Stimulated activated CD8-positive, alpha-beta memory T cell treated with anti-CD3 and anti-CD28 coated beads, Interleukin-4, amount 100 ng/mL, for 4 hours (primary cell): Measurements from ENCODE around the gene GARS1.
"Not testable (repeated sequence)": the region's sequence is repeated elsewhere in the genome, so short reads cannot be mapped to it uniquely, and the experiment has no call there.

Experiments used
- DNase-seq, 2 donors: peaks; one replicate each; pipeline ENCODE4 v3.0.0-alpha.2; 2020; ENCODE audit warnings: low read depth in 2 of 2, low spot score in 1 of 2

GARS1 gene

DNA sequence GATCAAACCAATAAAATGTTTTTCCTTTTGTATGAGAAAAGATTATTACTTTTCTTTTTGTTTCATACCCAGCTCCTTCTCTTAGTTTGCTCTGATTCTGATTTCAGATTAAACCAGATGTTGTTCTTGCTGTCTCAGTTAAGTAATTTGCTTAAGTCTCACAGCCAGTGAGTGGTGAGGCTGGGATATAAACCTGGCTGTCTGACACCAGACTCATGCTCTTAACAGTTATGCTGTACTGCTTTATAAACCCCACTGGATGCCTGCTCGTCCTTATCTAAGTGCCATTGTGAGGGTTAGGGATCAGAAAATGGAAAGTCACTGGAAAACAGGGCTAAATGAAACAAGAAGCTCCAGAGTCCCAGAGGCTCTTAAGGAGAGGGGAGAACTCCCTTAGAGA lies 24.3 kb downstream of the GARS1 start:
- no peak for DNase-seq

DNA sequence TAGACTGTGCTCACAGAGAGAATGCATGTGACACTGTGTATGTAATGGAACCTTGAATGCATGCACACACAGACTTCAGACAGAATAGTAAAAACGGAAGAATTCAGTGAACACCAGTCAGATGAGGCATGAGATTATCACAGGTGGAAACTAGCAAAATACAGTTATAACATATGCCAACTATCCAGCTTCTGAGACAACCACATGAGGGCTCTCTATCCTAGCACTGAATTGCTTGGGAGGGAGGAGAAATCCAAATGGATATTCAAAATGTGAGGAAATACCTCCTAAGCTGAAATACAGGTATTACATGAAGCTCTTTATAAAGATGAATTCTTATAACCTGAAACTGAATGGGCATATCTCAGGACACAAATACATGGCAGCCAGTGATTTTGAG lies 30.6 kb downstream of the GARS1 start:
- no peak for DNase-seq

DNA sequence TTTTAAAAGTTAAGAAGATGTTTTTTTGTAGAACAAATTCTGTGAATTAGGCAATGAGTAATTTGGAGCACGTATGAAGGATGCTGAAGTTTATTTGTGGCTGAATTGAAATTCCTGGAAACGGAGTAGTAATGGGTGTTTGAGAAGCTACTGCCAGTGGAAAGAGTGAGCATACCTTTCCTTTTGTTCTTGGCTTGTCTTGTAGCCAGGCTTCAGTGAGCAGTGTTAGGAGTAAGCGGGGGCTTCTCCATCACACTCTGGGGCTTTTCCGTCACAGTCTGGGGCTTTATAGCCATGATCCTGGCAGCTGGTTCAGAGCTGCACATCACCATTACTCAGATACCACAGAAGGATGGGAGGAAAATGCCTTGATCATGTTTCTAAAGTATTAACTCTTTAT lies 32.3 kb downstream of the GARS1 start:
- DNase-seq = no peak

DNA sequence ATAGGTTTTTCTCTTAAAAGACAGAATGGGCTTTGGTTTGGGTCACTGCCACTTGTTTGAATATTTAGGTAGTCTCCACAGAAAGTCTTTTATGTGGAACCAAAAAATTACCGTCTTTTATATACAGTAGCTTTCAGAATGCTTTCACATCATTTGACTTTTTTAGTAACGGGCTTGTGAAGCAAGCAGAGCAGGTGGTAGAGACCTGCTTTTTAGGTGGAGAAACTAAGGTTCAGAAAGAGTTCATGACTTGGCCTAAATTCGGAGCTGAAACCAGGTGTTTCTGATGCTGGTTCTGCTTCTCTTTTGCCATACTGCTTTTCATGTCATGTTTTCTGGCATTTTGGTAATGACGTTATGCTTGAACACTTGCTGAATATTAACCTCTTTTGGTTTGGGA lies 36.3 kb downstream of the GARS1 start:
- DNase-seq = no peak

DNA sequence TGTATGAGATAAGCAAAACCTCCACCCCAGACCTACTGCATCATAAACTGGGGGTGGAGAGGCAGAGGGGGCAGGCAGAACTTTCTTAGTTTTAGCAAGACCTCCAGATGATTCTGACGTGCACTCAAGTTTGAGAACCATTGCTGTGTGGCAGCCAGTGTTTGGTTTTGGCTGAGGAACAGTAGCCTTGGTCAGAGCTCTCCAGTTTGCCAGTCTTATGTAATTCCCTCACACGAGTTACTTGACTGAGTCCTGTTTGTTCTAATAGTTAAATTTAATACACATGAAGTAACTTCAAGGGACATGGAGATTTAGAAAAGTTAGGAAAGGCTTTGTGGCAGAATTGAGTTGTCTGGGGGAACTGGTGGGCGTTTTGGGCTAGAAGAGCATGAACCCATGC lies 38.5 kb downstream of the GARS1 start:
- no peak for DNase-seq

DNA sequence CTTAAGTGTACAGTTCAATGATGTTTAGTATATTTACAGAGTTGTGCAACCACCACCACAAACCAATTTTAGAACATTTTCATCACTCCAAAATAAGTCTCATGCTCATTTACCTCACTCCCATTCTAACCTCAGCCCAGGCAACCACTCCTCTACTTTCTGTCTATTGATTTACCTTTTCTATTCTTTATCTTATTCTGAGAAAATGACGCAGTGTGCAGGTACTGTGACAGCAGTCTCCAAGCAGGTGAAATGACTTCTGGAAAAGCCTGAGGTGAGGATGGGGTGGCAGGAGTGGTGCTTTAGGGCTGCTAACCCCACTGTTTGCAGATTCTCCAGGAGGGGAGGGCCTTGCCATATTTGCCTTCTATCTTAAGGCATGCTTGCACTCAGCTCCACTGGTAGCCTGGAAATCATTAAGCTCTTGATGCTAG lies 39.5 kb downstream of the GARS1 start:
- no peak for DNase-seq

DNA sequence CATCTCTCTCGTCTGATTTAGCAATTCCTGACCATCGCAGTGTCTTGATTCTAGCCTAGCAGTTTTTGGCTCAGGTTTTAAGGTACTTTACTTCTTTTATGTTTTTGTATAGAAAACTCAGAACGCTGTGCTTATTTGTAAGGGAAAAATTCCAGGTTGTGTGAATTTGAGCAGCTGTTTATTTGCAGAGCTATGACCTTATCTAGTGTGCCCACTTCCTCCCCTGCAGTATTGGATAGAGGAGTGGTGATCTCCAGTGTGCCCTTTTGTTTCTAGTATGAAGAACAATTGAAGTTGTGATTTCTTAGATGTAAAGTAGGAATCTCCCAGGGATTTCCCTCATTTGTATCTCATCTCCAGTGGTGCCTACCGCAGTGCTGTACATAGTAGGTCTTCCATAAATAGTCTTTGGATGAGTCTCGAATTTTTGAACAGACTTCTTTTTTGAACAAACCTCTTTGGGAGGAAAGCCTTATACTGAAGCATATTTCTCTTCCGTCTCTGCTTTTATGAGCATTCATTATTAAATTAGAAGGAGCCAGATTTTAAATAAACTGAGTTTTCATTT lies 40.0 kb downstream of the GARS1 start:
- DNase-seq = no peak

DNA sequence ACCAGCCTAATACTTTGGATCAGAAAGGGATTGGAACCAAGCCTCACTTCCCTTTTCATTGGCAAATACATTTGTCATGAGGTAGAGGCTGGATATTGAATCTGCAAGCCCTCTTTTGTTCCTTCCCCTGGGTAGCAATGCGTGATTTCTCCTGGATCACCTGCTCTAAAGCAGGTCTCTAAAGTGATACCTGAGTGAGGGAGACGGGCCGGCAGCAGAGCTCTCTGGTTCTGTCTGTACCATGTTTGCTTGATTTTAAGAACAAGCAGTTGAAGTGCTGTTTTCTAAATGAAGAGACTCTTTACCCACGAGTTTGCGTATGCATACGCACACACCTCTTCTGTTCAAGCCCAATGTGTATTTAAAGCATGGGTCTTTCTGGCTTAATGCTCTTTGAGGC lies 41.1 kb downstream of the GARS1 start:
- DNase-seq = no peak

DNA sequence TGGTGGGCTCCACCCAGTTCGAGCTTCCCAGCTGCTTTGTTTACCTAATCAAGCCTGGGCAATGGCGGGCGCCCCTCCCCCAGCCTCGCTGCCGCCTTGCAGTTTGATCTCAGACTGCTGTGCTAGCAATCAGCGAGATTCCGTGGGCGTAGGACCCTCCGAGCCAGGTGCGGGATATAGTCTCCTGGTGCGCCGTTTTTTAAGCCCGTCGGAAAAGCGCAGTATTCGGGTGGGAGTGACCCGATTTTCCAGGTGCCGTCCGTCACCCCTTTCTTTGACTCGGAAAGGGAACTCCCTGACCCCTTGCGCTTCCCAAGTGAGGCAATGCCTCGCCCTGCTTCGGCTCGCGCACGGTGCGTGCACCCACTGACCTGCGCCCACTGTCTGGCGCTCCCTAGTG lies 47.6 kb downstream of the GARS1 start:
- DNase-seq = not testable (repeated sequence)

DNA sequence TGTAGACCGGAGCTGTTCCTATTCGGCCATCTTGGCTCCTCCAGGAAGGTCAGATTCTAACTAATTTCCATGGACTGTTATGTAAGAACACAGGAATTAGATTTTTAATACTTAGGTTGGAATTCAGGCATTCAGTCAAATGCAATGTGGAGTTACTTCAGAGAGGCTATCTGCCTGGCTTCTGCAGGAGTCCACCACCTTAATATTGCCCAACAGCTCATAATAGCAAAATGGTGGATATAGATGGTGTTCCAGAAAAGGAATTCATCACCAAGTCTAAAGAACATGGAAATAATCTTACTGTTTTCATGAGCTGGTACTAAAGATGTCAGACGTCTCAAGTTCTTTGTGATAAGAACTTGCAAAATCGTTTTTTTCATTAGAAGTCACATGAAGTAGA lies 48.1 kb downstream of the GARS1 start:
- DNase-seq = no peak

DNA sequence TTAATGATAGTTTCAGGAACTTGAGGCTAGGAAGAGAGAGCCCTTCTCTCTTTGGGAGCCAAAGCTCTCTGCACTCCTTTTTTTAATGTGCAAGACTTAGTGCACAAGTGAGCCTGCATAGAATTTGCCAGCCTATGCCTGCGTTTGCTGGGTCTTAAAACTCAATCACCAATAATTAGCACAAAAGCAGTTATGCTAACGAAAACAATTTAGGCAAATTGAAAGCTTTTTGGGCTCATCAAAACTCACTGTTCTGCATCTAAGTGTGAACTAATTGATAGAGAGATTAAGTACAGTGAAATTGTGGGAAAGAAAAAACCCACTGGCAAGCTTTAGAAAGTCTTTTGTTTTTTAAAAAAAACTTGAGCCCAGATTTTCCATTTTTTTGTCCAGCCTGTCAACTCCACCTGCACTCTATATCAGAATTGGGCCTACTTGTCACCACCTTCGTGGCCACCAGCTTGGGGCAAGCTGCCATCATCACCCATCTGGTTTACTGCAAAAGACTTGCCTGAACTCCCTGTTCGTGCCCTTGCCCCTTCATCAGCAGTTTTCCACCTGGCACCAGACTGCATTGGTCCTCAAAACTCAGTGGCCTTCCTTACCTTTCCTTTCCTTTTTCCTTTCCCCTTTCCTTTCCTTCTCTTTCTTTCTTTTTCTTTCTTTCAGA lies 49.7 kb downstream of the GARS1 start:
- no peak for DNase-seq

DNA sequence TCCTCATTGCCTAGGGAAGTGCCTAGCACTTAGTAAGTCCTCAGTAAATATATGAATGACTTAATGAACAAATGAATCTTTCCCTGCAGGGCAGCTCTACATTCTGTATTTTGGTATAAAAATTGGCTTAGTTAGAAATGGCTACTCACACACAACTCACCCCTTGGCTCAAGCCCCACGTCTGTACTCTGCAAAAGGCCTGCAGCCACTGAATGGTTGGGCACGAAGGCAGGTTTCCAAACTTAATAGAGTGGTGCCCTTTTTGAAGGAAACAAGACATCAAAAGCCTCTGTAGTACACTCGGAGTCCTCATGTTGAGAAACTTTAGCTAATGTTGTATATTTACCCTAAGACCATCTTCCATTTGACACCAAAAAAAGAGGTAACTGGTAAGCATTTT lies 51.0 kb downstream of the GARS1 start:
- no peak for DNase-seq

DNA sequence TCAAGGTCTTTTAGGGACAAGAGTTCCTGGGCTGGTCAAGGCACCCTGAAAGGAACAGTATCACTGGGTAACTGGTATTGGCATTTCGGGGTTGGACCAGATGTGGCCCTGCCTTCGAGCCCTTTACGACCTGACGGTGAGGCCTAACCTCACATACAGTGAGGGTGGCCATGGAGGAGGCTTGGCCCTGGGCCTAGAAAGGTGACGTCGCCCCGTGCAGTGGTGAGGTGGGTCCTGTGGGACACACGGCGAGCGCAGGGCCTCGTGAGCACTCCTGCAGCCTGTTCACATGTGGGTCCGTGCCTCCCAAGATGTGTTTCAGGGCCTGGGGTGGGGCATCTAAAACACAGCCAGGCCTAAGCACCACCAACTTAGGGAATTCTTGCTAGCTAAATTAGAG lies 51.5 kb downstream of the GARS1 start:
- no peak for DNase-seq

DNA sequence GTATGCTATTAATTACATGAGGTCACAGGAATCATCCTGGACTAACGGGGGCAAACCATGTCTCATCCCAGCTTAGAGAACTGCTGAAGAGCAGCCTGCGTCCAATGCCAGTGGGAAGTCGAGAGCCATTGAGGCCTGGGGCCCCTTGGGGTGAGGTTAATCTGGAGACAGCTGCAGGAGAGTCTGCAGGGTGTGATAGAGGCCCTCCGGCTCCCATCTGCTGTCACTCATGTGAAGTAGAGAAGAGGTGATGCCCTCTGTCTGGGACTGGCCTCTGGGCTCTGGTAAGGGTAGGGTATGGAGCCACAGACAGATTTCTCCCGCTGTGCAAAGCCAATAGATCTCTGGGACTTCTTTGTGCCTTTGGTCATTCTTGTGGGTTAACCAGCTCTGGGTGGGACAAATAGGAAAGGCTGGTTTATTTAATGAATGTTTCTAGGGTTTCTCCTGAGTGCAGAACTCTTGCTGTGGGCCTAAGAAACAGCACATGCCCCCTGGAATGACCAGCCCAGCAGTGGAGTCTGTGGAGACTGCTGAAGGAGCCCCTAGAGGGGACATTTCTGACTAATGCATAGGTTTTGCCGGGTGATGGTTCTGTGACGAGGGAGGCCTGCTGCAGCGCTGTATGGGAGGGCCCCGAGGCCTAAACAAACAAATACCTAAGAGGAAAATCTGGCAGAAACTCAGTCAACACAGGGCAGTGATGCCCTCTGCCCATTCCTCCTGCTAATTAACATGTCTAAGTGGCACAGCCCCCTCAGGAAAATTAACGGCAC lies 53.1 kb downstream of the GARS1 start:
- DNase-seq = no peak

DNA sequence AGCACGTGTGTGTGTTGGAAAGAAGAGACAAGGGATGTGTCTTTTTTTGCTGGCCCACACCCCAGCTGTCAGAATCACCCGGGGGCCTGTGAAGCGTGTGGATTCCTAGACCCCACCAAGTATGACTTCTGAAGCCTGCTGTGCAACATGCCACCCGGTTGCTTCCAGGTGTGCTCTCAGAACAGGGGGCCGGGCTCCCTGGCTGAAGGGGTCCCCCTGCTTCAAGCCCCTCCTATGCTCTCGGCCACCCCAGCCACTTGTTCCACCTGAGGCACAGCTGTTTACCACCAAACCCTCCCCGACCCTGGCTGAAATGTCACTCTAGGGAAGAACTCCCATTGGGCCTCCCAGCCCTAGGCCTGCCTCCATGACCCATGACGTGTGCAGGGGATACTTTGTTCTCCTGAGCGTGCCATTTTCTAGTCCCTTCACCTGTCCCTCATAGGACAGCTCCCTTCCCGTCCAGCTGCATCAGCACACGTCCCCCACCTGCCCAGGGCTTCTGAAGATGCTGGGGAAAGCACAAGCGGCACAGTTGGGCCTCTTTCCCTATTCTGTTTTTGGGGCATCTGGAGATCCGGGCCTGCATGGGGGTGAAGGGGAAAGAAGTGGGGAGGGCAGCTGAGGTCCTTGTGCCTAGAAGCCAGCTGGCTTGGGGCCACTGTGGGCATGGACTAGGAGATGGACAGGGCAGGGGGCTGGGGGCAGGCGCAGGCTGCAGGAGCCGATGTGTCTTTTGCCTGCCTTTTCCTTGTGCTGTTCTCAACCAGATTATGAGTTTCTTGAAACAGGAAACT lies 54.3 kb downstream of the GARS1 start:
- no peak for DNase-seq

DNA sequence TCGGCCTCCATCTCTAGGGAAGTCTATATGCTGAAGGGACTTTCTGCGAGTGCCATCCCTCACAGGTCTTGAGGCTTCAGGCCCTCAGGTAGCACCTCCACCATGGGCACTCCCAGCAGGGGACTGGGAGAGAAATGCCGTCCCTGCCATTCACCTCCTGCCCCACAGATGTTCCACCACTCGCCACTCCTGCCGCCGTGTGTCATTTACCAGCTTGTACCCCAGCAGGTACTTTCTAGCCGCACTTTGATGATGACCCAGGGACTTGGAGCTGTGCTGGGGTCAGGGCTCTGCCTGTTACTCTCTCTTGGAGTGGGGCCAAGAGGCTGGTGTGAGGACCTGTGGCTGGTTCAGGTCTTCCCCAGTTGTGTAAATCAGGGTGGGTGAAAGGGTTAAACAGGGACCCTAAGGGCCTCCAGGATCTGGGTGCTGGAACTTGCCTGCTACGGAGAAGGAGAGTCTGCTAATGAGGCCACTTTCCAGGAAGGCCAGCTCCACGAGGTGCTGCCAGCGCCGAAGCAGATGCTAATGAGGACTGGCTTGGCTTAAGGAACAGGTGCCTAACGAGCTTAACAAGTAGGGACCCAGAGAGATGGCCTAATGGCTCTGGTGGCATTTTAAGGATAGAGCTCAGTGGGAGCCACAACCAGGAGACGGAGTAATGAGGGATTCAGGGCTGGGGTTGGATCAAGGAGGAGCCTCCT lies 55.2 kb downstream of the GARS1 start:
- no peak for DNase-seq

DNA sequence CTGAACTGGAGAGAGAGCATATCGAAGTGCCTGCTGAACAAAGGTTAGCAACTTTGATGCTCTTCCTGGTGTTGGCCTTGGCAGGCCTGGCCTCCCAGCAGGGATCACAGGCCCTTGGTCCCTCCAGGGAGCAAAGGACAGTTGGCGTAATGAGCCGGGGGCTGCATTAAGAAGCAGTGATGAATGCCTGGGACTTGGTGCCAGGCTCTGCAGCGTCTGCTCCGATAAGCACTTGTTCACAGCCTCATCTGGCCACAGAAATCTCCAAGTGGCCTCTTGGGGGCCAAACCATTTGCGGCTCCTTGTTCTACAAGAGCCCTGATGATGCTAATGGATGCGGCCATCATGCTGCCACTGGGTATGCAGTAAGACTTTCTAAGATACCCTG lies 55.7 kb downstream of the GARS1 start:
- no peak for DNase-seq

DNA sequence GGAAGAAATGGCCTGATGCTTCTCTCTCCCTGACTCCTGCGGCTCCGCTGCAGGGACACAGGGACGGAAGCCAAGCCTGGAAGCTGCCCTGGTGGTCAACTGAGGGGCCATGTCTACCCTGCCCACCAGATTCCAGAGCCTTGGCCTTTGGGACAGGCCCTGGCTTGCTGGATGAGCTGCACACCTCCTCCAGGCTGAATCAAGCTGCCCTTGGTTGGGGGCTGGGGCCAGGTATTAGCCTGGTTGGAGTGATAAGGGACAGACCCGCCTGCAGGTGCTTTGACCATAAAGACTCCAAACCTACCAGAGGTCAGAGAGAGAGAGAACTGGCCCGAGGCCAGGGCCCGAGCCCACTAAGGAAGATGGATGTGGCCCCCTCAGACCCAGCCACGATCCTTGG lies 57.5 kb downstream of the GARS1 start:
- no peak for DNase-seq

DNA sequence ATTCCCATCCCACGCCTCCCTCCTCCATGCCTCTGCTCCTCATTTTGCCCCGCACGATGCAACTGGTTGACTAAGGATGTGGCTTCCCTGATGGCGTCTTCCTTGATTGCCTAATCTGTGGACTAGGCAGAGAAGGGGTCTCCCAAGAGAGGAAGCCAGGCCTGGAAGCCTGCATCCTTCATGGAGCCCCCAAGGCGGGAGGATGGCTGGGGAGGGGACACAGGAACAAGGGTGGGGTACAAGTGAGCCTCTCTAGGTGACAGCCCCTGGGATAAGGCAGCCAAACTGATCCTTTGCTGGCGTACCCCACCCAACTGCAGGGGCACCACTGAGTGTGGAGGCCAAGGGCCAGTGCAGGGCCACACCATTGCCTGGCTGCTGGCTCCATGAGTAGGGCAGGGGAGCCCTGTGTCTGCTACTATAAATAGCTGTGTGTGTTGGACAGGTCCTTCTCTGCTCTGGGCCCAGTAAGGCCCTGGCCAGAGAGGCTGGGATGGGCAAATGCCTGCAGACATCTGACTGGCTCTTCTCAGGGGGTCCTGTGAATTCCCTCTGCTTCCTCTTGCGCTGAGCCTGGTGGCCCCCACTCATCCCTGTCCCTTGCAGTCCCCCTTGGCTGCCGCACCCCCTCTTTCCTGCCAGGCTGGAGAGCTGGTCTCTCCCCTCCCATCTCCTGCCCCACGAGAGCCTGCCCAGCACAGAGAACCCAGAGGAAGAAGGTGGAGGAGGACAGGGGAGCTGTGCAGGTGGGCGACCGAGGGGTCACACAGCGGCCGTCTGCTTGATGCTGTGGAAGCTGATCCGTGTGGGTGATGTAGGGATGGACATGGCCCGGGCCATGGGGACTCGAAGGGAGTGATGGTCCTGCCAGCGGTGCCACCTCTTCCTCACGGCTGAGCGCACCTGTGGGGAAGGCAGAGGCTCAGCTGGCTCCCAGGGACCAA lies 58.3 kb downstream of the GARS1 start:
- no peak for DNase-seq
